Neural cell (in vitro differentiated cells): ENCODE results near the gene LRP8. TPM values are rescaled to one million over a fixed set of nuclear protein-coding genes. Genes with fewer than 3 reads are reported as not detected.

Experiments
- H2AFZ ChIP-seq: fragments of 200-600, 300-800 bp; sonication (generic), shearing (Covaris generic); 2 replicates; pipeline ENCODE4 v1.6.0; 2014; ENCODE audit warnings: low read depth, mild to moderate bottlenecking, antibody characterized with exemption, low read length, moderate library complexity
- H3F3A ChIP-seq: fragments of 200-600 bp; shearing (Covaris generic); 2 replicates; pipeline ENCODE4 v1.6.1; 2016; ENCODE audit warnings: mild to moderate bottlenecking, moderate library complexity, mixed read lengths, antibody characterized with exemption, low read length; ENCODE audit not compliant: insufficient read depth, poor library complexity, severe bottlenecking
- H3K27ac ChIP-seq: fragments of 200-600, 300-800 bp; sonication (generic), shearing (Covaris generic); 2 replicates; pipeline ENCODE4 v1.5.1; 2014; ENCODE audit warnings: mild to moderate bottlenecking, low read length, moderate library complexity
- H3K27me3 ChIP-seq: fragments of 300-800, 200-600 bp; sonication (generic), shearing (Covaris generic); 2 replicates; pipeline ENCODE4 v1.6.0; 2014; ENCODE audit warnings: mild to moderate bottlenecking, low read depth, low read length, moderate library complexity; ENCODE audit not compliant: insufficient read depth
- H3K36me3 ChIP-seq: fragments of 300-800, 200-600 bp; sonication (generic), shearing (Covaris generic); 2 replicates; pipeline ENCODE4 v1.5.1; 2014; ENCODE audit warnings: mild to moderate bottlenecking, antibody characterized with exemption, low read length, moderate library complexity; ENCODE audit not compliant: insufficient read depth
- H3K4me2 ChIP-seq: fragments of 300-800, 200-600 bp; sonication (generic), shearing (Covaris generic); 2 replicates; pipeline ENCODE4 v1.6.0; 2014; ENCODE audit warnings: mild to moderate bottlenecking, low read length
- H3K4me3 ChIP-seq: fragments of 300-800, 200-600 bp; sonication (generic), shearing (Covaris generic); 2 replicates; pipeline ENCODE4 v1.5.1; 2014; ENCODE audit warnings: mild to moderate bottlenecking, low read length, moderate library complexity
- H3K79me2 ChIP-seq: fragments of 200-600 bp; shearing (Covaris generic); replicated peaks from 2 replicates; pipeline ENCODE4 v1.6.0; 2014; ENCODE audit warnings: mild to moderate bottlenecking, low read length, moderate library complexity; ENCODE audit not compliant: insufficient read depth
- H3K9ac ChIP-seq: fragments of 300-800, 200-600 bp; sonication (generic), shearing (Covaris generic); 2 replicates; pipeline ENCODE4 v1.6.1; 2016; ENCODE audit warnings: mild to moderate bottlenecking, low read length, mixed read lengths
- H3K9me2 ChIP-seq: fragments of 200-600 bp; shearing (Covaris generic); 2 replicates; pipeline ENCODE4 v1.6.1; 2016; ENCODE audit warnings: mild to moderate bottlenecking, low read length, mixed read lengths; ENCODE audit not compliant: insufficient read depth
- H3K9me3 ChIP-seq: fragments of 200-600, 300-800 bp; sonication (generic), shearing (Covaris generic); 2 replicates; pipeline ENCODE4 v1.6.1; 2016; ENCODE audit warnings: mild to moderate bottlenecking, mixed run types, low read length, moderate library complexity, mixed read lengths
- H4K20me1 ChIP-seq: fragments of 200-600 bp; shearing (Covaris generic); 2 replicates; pipeline ENCODE4 v1.6.1; 2016; ENCODE audit warnings: mild to moderate bottlenecking, mixed run types; ENCODE audit not compliant: insufficient read depth
- EP300 ChIP-seq: fragments of 450-650 bp; conservative IDR thresholded peaks from 2 replicates; pipeline ENCODE4 v1.6.1; 2014; ENCODE audit warnings: antibody characterized with exemption, mild to moderate bottlenecking, moderate library complexity; ENCODE audit not compliant: poor library complexity, severe bottlenecking
- EZH2 ChIP-seq: fragments of 200-600, 300-800 bp; shearing (Covaris generic), sonication (generic); IDR thresholded peaks from 2 replicates; pipeline ENCODE4 v1.6.1; 2014; ENCODE audit warnings: antibody characterized with exemption, low read length, borderline replicate concordance, mild to moderate bottlenecking; ENCODE audit not compliant: insufficient read depth, poor library complexity, severe bottlenecking
- MXI1 ChIP-seq: fragments of 450-650 bp; conservative IDR thresholded peaks from 2 replicates; pipeline ENCODE4 v1.6.1; 2014; ENCODE audit warnings: antibody characterized with exemption, mild to moderate bottlenecking; ENCODE audit not compliant: poor library complexity, severe bottlenecking
- POLR2AphosphoS5 ChIP-seq: IDR thresholded peaks from 2 replicates; pipeline ENCODE4 v1.6.1; 2012
- RAD21 ChIP-seq: fragments of 450-650 bp; conservative IDR thresholded peaks from 2 replicates; pipeline ENCODE4 v1.6.1; 2014; ENCODE audit warnings: antibody characterized with exemption, mild to moderate bottlenecking, moderate library complexity
- SMC3 ChIP-seq: fragments of 450-650 bp; conservative IDR thresholded peaks from 2 replicates; pipeline ENCODE4 v1.6.1; 2014; ENCODE audit warnings: antibody characterized with exemption, mild to moderate bottlenecking, moderate library complexity; ENCODE audit not compliant: poor library complexity
- TAF1 ChIP-seq: IDR thresholded peaks from 2 replicates; pipeline ENCODE4 v1.6.1; 2012; ENCODE audit warnings: low read depth
- polyA plus RNA-seq: library from polyadenylated mRNA; depleted of rRNA; stranded (reverse); fragments of >200 nt; gene quantifications from 2 replicates; pipeline ENCODE4 v1.2.3, GENCODE V29; 2014
- TF ChIP-seq, protein P1 (sequence below): fragments of 450-650 bp; IDR thresholded peaks from 2 replicates; pipeline ENCODE4 v1.5.1; 2014; ENCODE audit warnings: antibody characterized with exemption, mild to moderate bottlenecking, moderate library complexity; ENCODE audit not compliant: poor library complexity, severe bottlenecking
- TF ChIP-seq, protein P2 (sequence below): IDR thresholded peaks from 2 replicates; pipeline ENCODE4 v1.6.1; 2012; ENCODE audit warnings: borderline replicate concordance

Gene LRP8
- polyA plus RNA-seq, 1 donor from 2014 or later: 65.8 TPM

DNA sequence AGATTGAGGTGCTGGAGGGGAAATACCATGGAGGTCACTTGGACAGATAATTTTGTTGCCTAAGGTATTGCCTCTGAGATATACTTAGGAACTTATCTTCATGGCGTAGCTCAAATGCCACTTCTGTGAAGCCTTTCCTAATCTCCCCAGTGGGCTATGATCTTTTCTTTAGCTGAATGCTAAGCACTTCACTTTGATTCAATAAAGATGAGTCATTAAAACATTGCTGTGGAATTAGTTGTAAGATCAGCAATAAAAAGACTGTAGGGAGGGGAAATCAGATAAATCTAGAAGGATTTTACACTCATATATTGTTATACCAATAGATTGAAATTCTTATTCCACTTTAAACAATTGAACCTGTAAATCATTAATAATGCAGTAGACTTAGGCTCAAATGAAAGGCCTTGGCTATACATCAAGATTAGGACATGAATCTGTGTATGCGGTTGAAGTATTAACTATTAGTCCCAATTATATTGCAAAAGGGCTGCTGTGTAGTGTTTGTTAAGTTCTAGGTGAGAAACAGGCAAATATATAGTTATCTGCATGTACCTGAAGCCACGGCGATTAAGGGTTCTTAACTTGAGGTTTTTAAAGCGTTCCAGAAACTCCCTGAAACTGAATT is 70.3 kb downstream of the LRP8 start:
- no peak overlapping the region for H2AFZ ChIP-seq
- no peaks in the 10 kb centered on the region for H3K79me2 ChIP-seq
- no peak overlapping the region for H3K4me2 ChIP-seq
- no peaks in the 10 kb centered on the region for H3F3A ChIP-seq
- TF ChIP-seq RAD21 (no peak), SMC3 (no peak), MXI1 (no peak), POLR2AphosphoS5 (no peak), TAF1 (no peak), EP300 (no peak), EZH2 (no peak)
- TF ChIP-seq, protein P1, sequence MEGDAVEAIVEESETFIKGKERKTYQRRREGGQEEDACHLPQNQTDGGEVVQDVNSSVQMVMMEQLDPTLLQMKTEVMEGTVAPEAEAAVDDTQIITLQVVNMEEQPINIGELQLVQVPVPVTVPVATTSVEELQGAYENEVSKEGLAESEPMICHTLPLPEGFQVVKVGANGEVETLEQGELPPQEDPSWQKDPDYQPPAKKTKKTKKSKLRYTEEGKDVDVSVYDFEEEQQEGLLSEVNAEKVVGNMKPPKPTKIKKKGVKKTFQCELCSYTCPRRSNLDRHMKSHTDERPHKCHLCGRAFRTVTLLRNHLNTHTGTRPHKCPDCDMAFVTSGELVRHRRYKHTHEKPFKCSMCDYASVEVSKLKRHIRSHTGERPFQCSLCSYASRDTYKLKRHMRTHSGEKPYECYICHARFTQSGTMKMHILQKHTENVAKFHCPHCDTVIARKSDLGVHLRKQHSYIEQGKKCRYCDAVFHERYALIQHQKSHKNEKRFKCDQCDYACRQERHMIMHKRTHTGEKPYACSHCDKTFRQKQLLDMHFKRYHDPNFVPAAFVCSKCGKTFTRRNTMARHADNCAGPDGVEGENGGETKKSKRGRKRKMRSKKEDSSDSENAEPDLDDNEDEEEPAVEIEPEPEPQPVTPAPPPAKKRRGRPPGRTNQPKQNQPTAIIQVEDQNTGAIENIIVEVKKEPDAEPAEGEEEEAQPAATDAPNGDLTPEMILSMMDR: no peak
- TF ChIP-seq, protein P2, sequence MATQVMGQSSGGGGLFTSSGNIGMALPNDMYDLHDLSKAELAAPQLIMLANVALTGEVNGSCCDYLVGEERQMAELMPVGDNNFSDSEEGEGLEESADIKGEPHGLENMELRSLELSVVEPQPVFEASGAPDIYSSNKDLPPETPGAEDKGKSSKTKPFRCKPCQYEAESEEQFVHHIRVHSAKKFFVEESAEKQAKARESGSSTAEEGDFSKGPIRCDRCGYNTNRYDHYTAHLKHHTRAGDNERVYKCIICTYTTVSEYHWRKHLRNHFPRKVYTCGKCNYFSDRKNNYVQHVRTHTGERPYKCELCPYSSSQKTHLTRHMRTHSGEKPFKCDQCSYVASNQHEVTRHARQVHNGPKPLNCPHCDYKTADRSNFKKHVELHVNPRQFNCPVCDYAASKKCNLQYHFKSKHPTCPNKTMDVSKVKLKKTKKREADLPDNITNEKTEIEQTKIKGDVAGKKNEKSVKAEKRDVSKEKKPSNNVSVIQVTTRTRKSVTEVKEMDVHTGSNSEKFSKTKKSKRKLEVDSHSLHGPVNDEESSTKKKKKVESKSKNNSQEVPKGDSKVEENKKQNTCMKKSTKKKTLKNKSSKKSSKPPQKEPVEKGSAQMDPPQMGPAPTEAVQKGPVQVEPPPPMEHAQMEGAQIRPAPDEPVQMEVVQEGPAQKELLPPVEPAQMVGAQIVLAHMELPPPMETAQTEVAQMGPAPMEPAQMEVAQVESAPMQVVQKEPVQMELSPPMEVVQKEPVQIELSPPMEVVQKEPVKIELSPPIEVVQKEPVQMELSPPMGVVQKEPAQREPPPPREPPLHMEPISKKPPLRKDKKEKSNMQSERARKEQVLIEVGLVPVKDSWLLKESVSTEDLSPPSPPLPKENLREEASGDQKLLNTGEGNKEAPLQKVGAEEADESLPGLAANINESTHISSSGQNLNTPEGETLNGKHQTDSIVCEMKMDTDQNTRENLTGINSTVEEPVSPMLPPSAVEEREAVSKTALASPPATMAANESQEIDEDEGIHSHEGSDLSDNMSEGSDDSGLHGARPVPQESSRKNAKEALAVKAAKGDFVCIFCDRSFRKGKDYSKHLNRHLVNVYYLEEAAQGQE: no peak
- no peaks in the 10 kb centered on the region for H3K9me2 ChIP-seq
- no peaks in the 10 kb centered on the region for H4K20me1 ChIP-seq
- H3K27ac ChIP-seq: no peak overlapping the region
- H3K9ac ChIP-seq: no peak overlapping the region
- no peak overlapping the region for H3K4me3 ChIP-seq
- H3K27me3 ChIP-seq: no peaks in the 10 kb centered on the region
- no peaks in the 10 kb centered on the region for H3K9me3 ChIP-seq
- peaks cover 7% of the 10 kb centered on the region for H3K36me3 ChIP-seq

DNA sequence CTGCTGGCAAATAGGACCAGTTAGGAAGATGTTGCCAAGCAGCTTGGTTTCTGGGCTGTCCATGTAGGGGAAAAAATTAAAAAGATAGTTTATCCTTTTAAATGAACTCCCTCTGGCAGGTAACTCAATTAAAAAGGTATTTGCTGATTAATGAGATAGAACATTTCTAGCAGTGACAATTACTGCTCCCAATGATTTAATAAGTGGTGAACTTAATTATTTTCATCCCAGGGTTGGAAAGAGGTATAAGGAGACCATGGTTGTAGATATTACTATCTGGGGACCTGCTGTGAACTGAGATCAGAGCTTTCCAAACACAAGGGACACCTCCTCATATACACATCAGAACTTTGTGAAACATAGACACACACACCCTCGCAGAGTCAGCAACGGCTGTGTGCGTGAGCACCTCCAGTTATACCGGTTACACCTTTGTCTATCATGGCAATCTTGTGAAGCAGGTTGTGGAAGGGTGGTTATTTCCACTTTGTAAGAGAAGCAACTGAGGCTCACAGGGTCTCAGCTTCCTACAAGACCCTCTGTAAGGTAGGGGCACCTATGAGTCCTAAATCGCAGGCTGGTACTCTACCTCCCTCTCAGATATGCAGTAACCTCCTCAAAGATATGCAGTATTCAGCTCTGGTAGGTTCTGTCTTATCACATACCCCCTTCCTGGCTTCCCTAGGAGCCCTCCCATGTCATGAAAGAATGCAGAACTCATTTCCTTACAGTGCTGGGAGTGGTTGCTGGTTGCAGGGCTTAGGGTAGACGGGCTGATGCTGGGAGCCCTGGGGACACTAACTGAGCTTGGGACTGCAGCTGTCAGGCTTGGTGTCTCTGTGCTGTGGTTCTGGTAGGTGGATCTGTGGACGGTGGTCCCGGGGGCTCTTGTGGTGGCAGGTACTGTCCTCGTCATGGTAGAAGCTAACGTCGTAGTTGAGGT is 71.1 kb downstream of the LRP8 start:
- no peaks in the 10 kb centered on the region for H3K79me2 ChIP-seq
- no peaks in the 10 kb centered on the region for H3K9me2 ChIP-seq
- no peak overlapping the region for H2AFZ ChIP-seq
- no peaks in the 10 kb centered on the region for H3K27me3 ChIP-seq
- TF ChIP-seq, protein P2: no peak
- TF ChIP-seq EP300 (no peak), MXI1 (no peak), POLR2AphosphoS5 (no peak), RAD21 (no peak), TAF1 (no peak), EZH2 (no peak)
- TF ChIP-seq, protein P1: no peak
- no peak overlapping the region for H3K9ac ChIP-seq
- no peaks in the 10 kb centered on the region for H3F3A ChIP-seq
- no peaks in the 10 kb centered on the region for H3K9me3 ChIP-seq
- H4K20me1 ChIP-seq: no peaks in the 10 kb centered on the region
- H3K4me3 ChIP-seq: no peak overlapping the region
- H3K4me2 ChIP-seq: no peak overlapping the region
- no peak overlapping the region for H3K27ac ChIP-seq
- peaks cover 7% of the 10 kb centered on the region for H3K36me3 ChIP-seq
